ENCODE results near the gene EHMT1. TPM values are rescaled to one million over a fixed set of nuclear protein-coding genes. Genes with fewer than 3 reads are reported as not detected.
"Not testable (repeated sequence)": the region's sequence is repeated elsewhere in the genome, so short reads cannot be mapped to it uniquely, and the experiment has no call there.

The EHMT1 gene
- total RNA-seq, 4 donors from 2014 or later = 77.2 to 300 (median 161) TPM

GRCh38 chr9:137592767-137593166, 26.0 kb upstream of the EHMT1 start:
- TF ChIP-seq POLR2A (IDR thresholded peaks at IDR 0.05) = no peak
- no peak for TF ChIP-seq CTCF (IDR thresholded peaks at IDR 0.05)
- H3K27ac ChIP-seq = no peak overlapping the region
- no peak for DNase-seq
- H3K9me3 ChIP-seq = no peaks in the 10 kb centered on the region
- no peaks in the 10 kb centered on the region for H3K27me3 ChIP-seq
- peaks cover 0 to 7% (median 0%) of the 10 kb centered on the region in 3 donors for H3K36me3 ChIP-seq
- H3K4me3 ChIP-seq = no peak overlapping the region
- H3K4me1 ChIP-seq = peaks cover 0 to 19% (median 11%) of the 10 kb centered on the region in 4 donors

DNA sequence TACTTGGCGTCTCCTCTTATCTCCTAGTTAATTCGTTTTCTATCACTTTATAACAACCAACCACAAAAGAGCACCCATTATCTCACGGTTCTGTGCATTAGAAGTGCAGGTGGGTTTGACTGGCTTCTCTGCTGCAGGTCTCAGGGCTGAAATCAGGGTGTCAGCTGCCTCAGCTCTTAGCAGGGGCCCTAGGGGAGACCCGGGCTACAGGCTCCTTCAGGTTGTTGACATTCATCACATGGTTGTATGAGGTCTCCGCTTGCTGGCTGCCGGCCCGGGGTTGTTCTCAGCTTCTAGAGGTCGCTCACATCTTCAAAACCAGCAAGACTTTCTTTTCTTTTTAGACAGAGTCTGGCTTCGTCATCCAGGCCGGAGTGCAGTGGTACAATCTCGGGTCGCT, 25.6 kb upstream of the EHMT1 start:
- no peak for DNase-seq
- no peaks in the 10 kb centered on the region for H3K27me3 ChIP-seq
- peaks cover 0 to 19% (median 11%) of the 10 kb centered on the region in 4 donors for H3K4me1 ChIP-seq
- H3K4me3 ChIP-seq = no peak overlapping the region
- TF ChIP-seq POLR2A (IDR thresholded peaks at IDR 0.05) (no peak), CTCF (IDR thresholded peaks at IDR 0.05) (no peak)
- H3K36me3 ChIP-seq = peaks cover 0 to 3% (median 0%) of the 10 kb centered on the region in 3 donors
- no peaks in the 10 kb centered on the region for H3K9me3 ChIP-seq
- H3K27ac ChIP-seq = no peak overlapping the region

DNA sequence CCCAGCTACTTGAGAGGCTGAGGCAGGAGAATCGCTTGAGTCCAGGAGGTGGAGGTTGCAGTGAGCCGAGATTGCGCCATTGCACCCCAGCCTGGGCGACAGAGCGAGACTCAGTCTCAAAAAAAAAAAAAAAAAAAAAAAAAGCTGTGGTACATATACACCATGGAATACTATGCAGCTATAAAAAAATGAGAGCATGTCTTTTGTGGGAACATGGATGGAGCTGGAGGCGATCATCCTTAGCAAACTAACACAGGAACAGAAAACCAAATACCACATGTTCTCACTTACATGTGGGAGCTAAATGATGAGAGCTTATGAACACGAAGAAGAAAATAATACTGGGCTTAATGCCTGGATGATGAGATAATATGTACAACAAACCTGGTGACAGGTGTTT, 22.2 kb upstream of the EHMT1 start:
- not testable (repeated sequence) for H3K27me3 ChIP-seq, DNase-seq, H3K4me1 ChIP-seq

GRCh38 chr9:137598943-137599342, 19.9 kb upstream of the EHMT1 start:
- TF ChIP-seq CTCF (IDR thresholded peaks at IDR 0.05) = no peak
- TF ChIP-seq POLR2A (IDR thresholded peaks at IDR 0.05) = no peak
- no peaks in the 10 kb centered on the region for H3K36me3 ChIP-seq
- no peak overlapping the region for H3K4me3 ChIP-seq
- no peak for DNase-seq
- H3K9me3 ChIP-seq = no peaks in the 10 kb centered on the region
- H3K27me3 ChIP-seq = no peaks in the 10 kb centered on the region
- no peak overlapping the region for H3K27ac ChIP-seq
- no peaks in the 10 kb centered on the region for H3K4me1 ChIP-seq

More for the DNA sequence above, 22.2 kb upstream of the EHMT1 start:
- not testable (repeated sequence) for H3K9me3 ChIP-seq, H3K27ac ChIP-seq, H3K36me3 ChIP-seq, H3K4me3 ChIP-seq

- no peak for DNase-seq
- no peak for TF ChIP-seq CTCF (IDR thresholded peaks at IDR 0.05)
- no peak for TF ChIP-seq POLR2A (IDR thresholded peaks at IDR 0.05)
- Histone ChIP-seq H3K9me3 (no peaks in the 10 kb centered on the region), H3K4me3 (no peak overlapping the region), H3K27ac (no peak overlapping the region), H3K36me3 (no peaks in the 10 kb centered on the region), H3K4me1 (peaks cover 0 to 23% (median 18%) of the 10 kb centered on the region in 4 donors), H3K27me3 (no peaks in the 10 kb centered on the region)
Measured at GRCh38 chr9:137602661-137603060, 16.1 kb upstream of the EHMT1 start.

GRCh38 chr9:137603879-137604278, 14.9 kb upstream of the EHMT1 start:
- DNase-seq = no peak
- Histone ChIP-seq H3K4me3 (no peak overlapping the region), H3K27me3 (no peaks in the 10 kb centered on the region), H3K4me1 (peaks cover 0 to 33% (median 18%) of the 10 kb centered on the region in 4 donors), H3K36me3 (peaks cover 0 to under 1% (median 0%) of the 10 kb centered on the region in 3 donors), H3K9me3 (no peaks in the 10 kb centered on the region), H3K27ac (no peak overlapping the region)
- TF ChIP-seq CTCF (IDR thresholded peaks at IDR 0.05) (no peak), POLR2A (IDR thresholded peaks at IDR 0.05) (no peak)

Data from Peyer's patch (tissue), 4 donors.